Neutrophil (primary cell): ENCODE measurements around the gene SENP3.

Source experiments
- H3K27ac ChIP-seq: fragments of 200-600 bp; sonication (generic); 2 replicates; pipeline ENCODE4 v1.5.1; 2016; ENCODE audit warnings: mild to moderate bottlenecking, moderate library complexity
- H3K27me3 ChIP-seq: fragments of 200-600 bp; sonication (generic); 2 replicates; pipeline ENCODE4 v1.6.0; 2016; ENCODE audit warnings: mild to moderate bottlenecking
- H3K36me3 ChIP-seq: fragments of 200-600 bp; sonication (generic); 2 replicates; pipeline ENCODE4 v1.5.1; 2017
- H3K4me1 ChIP-seq, 2 experiments: fragments of 200-600 bp in 1 of 2; sonication (generic) in 1 of 2; 1 replicate in 1 of 2; 2 replicates in 1 of 2; pipeline versions ENCODE4 v1.5.1 to v1.6.1; 2013 to 2016; ENCODE audit warnings: low read depth in 1 of 2, low read length in 1 of 2, mild to moderate bottlenecking in 1 of 2, moderate library complexity in 1 of 2; ENCODE audit not compliant: control insufficient read depth in 1 of 2, insufficient read depth in 1 of 2
- H3K4me3 ChIP-seq, 2 experiments: fragments of 200-600 bp in 1 of 2; sonication (generic) in 1 of 2; 1 replicate in 1 of 2; 2 replicates in 1 of 2; pipeline ENCODE4 v1.5.1; 2013 to 2016; ENCODE audit warnings: low read depth in 1 of 2, low read length in 1 of 2, mild to moderate bottlenecking in 1 of 2, moderate library complexity in 1 of 2
- H3K9me3 ChIP-seq: fragments of 200-600 bp; sonication (generic); 2 replicates; pipeline ENCODE4 v1.5.1; 2016
- CTCF ChIP-seq: fragments of 200-600 bp; sonication (generic); IDR thresholded peaks from 2 replicates; pipeline ENCODE4 v1.5.1; 2016; ENCODE audit warnings: antibody characterized with exemption

The SENP3 gene

DNA sequence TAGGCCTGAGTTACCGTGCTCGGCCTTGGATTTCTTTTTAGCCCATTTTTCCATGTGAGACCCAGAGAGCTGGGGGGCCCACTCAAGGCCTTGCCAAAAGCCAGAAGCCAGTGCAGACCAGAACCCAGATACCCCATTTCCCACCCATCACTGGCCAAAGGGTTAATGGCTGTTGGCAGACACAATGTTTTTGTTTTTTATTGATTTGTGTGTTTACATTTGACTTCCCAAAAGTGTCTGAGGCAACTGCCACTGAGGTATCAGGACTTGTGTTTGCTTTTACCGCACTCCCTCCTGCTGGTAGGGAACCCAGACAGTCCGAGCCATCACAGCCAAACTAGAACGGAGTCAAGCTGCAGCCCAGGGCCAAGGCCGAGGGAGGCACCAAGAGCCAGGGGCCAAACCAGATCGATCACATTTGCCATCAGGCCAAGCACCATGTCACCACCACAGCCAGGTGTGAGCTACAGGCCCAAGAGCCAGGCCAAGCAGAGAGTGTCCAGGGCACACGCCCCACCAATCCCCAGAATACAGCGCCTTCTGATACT is 20.6 kb upstream of the SENP3 start:
- TF ChIP-seq CTCF, result no peak
- Histone ChIP-seq H3K27ac (no peak overlapping the region), H3K4me3 (no peak overlapping the region), H3K9me3 (no peaks in the 10 kb centered on the region), H3K4me1 (no peaks in the 10 kb centered on the region), H3K36me3 (no peaks in the 10 kb centered on the region), H3K27me3 (peaks cover 8% of the 10 kb centered on the region)

DNA sequence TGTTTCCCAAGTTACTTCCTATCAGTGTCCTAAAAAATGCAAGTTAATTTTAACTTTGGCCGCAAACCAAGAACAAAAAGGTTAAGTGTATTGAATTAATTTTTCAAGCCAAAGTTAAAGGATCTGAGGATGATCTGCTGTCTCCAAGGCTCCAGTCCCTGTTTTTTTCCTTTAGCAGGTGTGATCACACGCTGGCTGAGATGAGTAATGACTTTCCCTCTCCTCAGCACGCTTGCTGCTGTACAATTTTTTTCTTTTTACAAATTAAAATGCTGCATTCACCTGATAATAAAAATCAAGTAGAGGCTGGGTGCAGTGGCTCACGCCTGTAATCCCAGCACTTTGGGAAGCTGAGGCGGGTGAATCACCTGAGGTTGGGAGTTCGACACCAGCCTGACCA is 16.8 kb upstream of the SENP3 start:
- peaks cover 36% of the 10 kb centered on the region for H3K27me3 ChIP-seq
- peaks cover 14 to 18% of the 10 kb centered on the region in 2 experiments for H3K4me1 ChIP-seq
- H3K36me3 ChIP-seq, result no peaks in the 10 kb centered on the region
- no peak for TF ChIP-seq CTCF
- H3K27ac ChIP-seq, result no peak overlapping the region
- H3K4me3 ChIP-seq, result no peak overlapping the region
- H3K9me3 ChIP-seq, result no peaks in the 10 kb centered on the region

GRCh38 chr17:7548585-7549400 is 12.9 kb upstream of the SENP3 start, which contains the start of gene TNFSF12:
TSS of gene TNFSF12 (plus strand) at chr17:7549058. CDS start at chr17:7549154, 96 bp downstream.
- Histone ChIP-seq H3K27me3 (peaks cover 39% of the 10 kb centered on the region), H3K4me3 (peak within 1 kb of the TSS; percentile 57 to 72), H3K4me1 (peaks cover 28 to 37% of the 10 kb centered on the region in 2 experiments), H3K9me3 (no peaks in the 10 kb centered on the region), H3K36me3 (no peaks in the 10 kb centered on the region), H3K27ac (peak within 1 kb of the TSS; percentile 75)
- TF ChIP-seq CTCF, result no peak

DNA sequence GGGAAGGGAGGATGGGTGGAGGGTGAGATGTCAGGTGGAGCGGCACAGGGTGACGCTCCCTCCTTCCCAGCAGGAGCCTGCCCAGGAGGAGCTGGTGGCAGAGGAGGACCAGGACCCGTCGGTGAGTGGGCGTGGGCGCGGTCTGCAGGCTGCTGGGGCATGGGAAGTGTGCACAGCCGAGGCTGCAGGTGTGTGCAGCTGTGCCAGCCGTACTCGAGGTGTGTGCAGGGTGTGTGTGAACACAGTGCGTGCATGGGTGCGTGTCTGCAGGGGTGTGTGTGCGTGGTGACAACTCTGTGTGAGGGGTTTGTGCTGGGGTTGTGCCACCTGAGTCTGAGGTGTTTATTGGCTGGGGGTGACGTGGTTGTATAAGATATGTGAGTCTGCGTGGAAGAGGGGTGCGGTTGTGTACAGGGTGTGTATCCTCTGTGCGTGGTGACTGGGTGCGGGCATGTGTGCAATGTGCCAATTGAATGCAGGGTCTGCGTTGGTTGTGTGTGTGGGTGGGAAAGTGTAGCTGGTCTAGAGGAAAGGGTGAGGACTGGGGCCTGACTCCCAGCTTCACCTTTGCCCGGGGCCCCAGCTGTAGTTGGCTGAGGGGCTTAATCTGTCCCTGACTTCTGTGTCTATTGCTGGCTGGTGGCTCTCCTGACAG is 12.2 kb upstream of the SENP3 start:
- H3K27ac ChIP-seq, result peak overlapping the region; percentile 75
- peak overlapping the region; percentile 57 to 72 for H3K4me3 ChIP-seq
- H3K27me3 ChIP-seq, result peaks cover 34% of the 10 kb centered on the region
- H3K9me3 ChIP-seq, result no peaks in the 10 kb centered on the region
- peaks cover 30 to 39% of the 10 kb centered on the region in 2 experiments for H3K4me1 ChIP-seq
- no peaks in the 10 kb centered on the region for H3K36me3 ChIP-seq
- TF ChIP-seq CTCF, result no peak

DNA sequence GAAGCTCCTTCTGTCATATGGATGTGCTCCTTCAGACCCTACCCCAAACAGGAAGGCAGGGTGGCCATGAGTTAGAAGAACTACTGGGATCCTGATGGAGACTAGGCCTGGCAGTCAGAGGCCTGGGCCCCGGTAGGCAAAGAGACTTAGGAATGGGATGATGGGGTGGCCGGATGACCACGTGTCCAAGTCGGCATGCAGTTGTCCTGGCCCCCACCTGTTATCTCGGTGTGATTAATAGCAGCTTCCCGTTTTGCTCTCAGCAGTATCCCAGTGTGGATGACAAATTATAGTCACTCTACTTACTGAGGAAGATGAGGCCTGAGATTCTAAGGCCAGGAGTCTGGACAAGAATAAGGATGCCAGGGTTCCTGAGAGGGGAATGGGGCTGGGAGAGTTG is 11.4 kb upstream of the SENP3 start:
- Histone ChIP-seq H3K36me3 (no peaks in the 10 kb centered on the region), H3K27ac (no peak overlapping the region), H3K9me3 (no peaks in the 10 kb centered on the region), H3K4me3 (no peak overlapping the region), H3K4me1 (peaks cover 30 to 39% of the 10 kb centered on the region in 2 experiments), H3K27me3 (peaks cover 34% of the 10 kb centered on the region)
- TF ChIP-seq CTCF, result no peak
